ENCODE results near the gene HS6ST3. TPM values are rescaled to one million over a fixed set of nuclear protein-coding genes. Genes with fewer than 3 reads are reported as not detected.
A peak's percentile ranks its signal among the peaks of the same experiment; 100 is the strongest.

The HS6ST3 gene
- total and polyA plus RNA-seq, 2 experiments from 2014 or later = 2.2 to 2.7 TPM

GRCh38 chr13:96075953-96076543 lies 13.9 kb upstream of the HS6ST3 start:
- no peaks in the 10 kb centered on the region for H3K9me2 ChIP-seq (replicated peaks; ENCODE audit: insufficient read depth)
- H3K4me1 ChIP-seq (ENCODE audit: insufficient read depth) = no peaks in the 10 kb centered on the region
- no peaks in the 10 kb centered on the region for H4K20me1 ChIP-seq (ENCODE audit: insufficient read depth, poor library complexity, severe bottlenecking)
- no peaks in the 10 kb centered on the region for H3K9me3 ChIP-seq (ENCODE audit: low read depth)
- DNase-seq (ENCODE audit: low spot score) = peak; percentile 12
- no peak overlapping the region for H3K4me3 ChIP-seq
- TF ChIP-seq EZH2phosphoT487 (IDR thresholded peaks at IDR 0.05; ENCODE audit: low read depth, severe bottlenecking, unreplicated experiment) = no peak
- TF ChIP-seq CTCF (IDR thresholded peaks at IDR 0.05; ENCODE audit: poor library complexity) = peak; percentile 42
- TF ChIP-seq EZH2 (IDR thresholded peaks at IDR 0.05; ENCODE audit: borderline replicate concordance) = no peak
- H2AFZ ChIP-seq = no peak overlapping the region
- H3K36me3 ChIP-seq (replicated peaks; ENCODE audit: insufficient read depth, low read depth) = no peaks in the 10 kb centered on the region
- WGBS (ENCODE audit: low lambda C conversion rate, missing lambda C conversion rate) = 68% methylated on average over 3 of the region's 3 CpGs
- no peak overlapping the region for H3K27ac ChIP-seq
- no peak overlapping the region for H3K4me2 ChIP-seq
- peaks cover 6% of the 10 kb centered on the region for H3K27me3 ChIP-seq
- no peaks in the 10 kb centered on the region for H3K79me2 ChIP-seq

- no peaks in the 10 kb centered on the region for H3K9me3 ChIP-seq (ENCODE audit: low read depth)
- no peak for DNase-seq (ENCODE audit: low spot score)
- TF ChIP-seq CTCF (IDR thresholded peaks at IDR 0.05; ENCODE audit: poor library complexity) (no peak), EZH2phosphoT487 (IDR thresholded peaks at IDR 0.05; ENCODE audit: low read depth, severe bottlenecking, unreplicated experiment) (no peak), EZH2 (IDR thresholded peaks at IDR 0.05; ENCODE audit: borderline replicate concordance) (no peak)
- H4K20me1 ChIP-seq (ENCODE audit: insufficient read depth, poor library complexity, severe bottlenecking) = no peaks in the 10 kb centered on the region
- no peaks in the 10 kb centered on the region for H3K36me3 ChIP-seq (replicated peaks; ENCODE audit: insufficient read depth, low read depth)
- no peak overlapping the region for H3K27ac ChIP-seq
- H3K4me3 ChIP-seq = no peak overlapping the region
- 83% methylated on average over 5 of the region's 5 CpGs for WGBS (ENCODE audit: low lambda C conversion rate, missing lambda C conversion rate)
- H3K27me3 ChIP-seq = peaks cover under 1% of the 10 kb centered on the region
- no peak overlapping the region for H3K4me2 ChIP-seq
- H2AFZ ChIP-seq = no peak overlapping the region
- H3K9me2 ChIP-seq (replicated peaks; ENCODE audit: insufficient read depth) = no peaks in the 10 kb centered on the region
- no peaks in the 10 kb centered on the region for H3K4me1 ChIP-seq (ENCODE audit: insufficient read depth)
- no peaks in the 10 kb centered on the region for H3K79me2 ChIP-seq
Observed at GRCh38 chr13:96080676-96081075, 9.2 kb upstream of the HS6ST3 start.

GRCh38 chr13:96081888-96082287 lies 8.0 kb upstream of the HS6ST3 start:
- H3K9me2 ChIP-seq (replicated peaks; ENCODE audit: insufficient read depth) = no peaks in the 10 kb centered on the region
- no peak for DNase-seq (ENCODE audit: low spot score)
- no peaks in the 10 kb centered on the region for H4K20me1 ChIP-seq (ENCODE audit: insufficient read depth, poor library complexity, severe bottlenecking)
- H3K27me3 ChIP-seq = peaks cover 11% of the 10 kb centered on the region
- TF ChIP-seq EZH2phosphoT487 (IDR thresholded peaks at IDR 0.05; ENCODE audit: low read depth, severe bottlenecking, unreplicated experiment) (no peak), CTCF (IDR thresholded peaks at IDR 0.05; ENCODE audit: poor library complexity) (no peak), EZH2 (IDR thresholded peaks at IDR 0.05; ENCODE audit: borderline replicate concordance) (no peak)
- no peak overlapping the region for H3K4me3 ChIP-seq
- H3K79me2 ChIP-seq = no peaks in the 10 kb centered on the region
- H3K4me2 ChIP-seq = no peak overlapping the region
- H3K27ac ChIP-seq = no peak overlapping the region
- 28% methylated on average over 2 of the region's 2 CpGs for WGBS (ENCODE audit: low lambda C conversion rate, missing lambda C conversion rate)
- no peaks in the 10 kb centered on the region for H3K9me3 ChIP-seq (ENCODE audit: low read depth)
- no peak overlapping the region for H2AFZ ChIP-seq
- H3K4me1 ChIP-seq (ENCODE audit: insufficient read depth) = no peaks in the 10 kb centered on the region
- no peaks in the 10 kb centered on the region for H3K36me3 ChIP-seq (replicated peaks; ENCODE audit: insufficient read depth, low read depth)

All from hepatocyte (in vitro differentiated cells).